SK-N-SH (cell line): ENCODE data around the gene CD248. TPM values are rescaled to one million over a fixed set of nuclear protein-coding genes. Genes with fewer than 3 reads are reported as not detected.

Experiments used
- CTCF ChIA-PET: fragments of 300-600, 350-600 bp; formaldehyde crosslinking; extraction: SDS; loops from one replicate; lab custom pipeline; 2021; lab: Yijun Ruan, JAX
- POLR2A ChIA-PET: fragments of 350-600 bp; sonication (Branson Sonifier 250); formaldehyde crosslinking; extraction: SDS; loops from one replicate; lab custom pipeline; 2020; ENCODE audit warnings: antibody characterized with exemption, inconsistent platforms; lab: Yijun Ruan, JAX
- DNase-seq: peaks from one replicate; pipeline ENCODE4 v3.0.0; 2012
- H2AFZ ChIP-seq: fragments of 200-600 bp; sonication (generic); 2 replicates; pipeline ENCODE4 v1.8.1; 2016; ENCODE audit warnings: antibody characterized with exemption, mild to moderate bottlenecking, low read depth
- H3F3A ChIP-seq: fragments of 200-600 bp; sonication (generic); replicated peaks from 2 replicates; pipeline ENCODE3; 2016; ENCODE audit warnings: antibody characterized with exemption, mild to moderate bottlenecking; ENCODE audit not compliant: insufficient read depth
- H3K27ac ChIP-seq, 2 experiments: fragments of 200-500 bp in 1 of 2; fragments of 200-600 bp in 1 of 2; sonication (Bioruptor generic) in 1 of 2; sonication (generic), shearing (Covaris generic) in 1 of 2; 2 replicates each; pipeline versions ENCODE4 v1.5.1 to v1.6.1; 2014 to 2016; ENCODE audit warnings: low read depth in 2 of 2, inconsistent platforms in 1 of 2, low read length in 1 of 2, mild to moderate bottlenecking in 1 of 2, mixed read lengths in 1 of 2
- H3K27me3 ChIP-seq: fragments of 200-600 bp; sonication (generic), shearing (Covaris generic); 2 replicates; pipeline ENCODE4 v1.6.1; 2016; ENCODE audit warnings: mixed run types; ENCODE audit not compliant: insufficient read depth
- H3K36me3 ChIP-seq, 2 experiments: fragments of 200-500 bp in 1 of 2; fragments of 200-600 bp in 1 of 2; sonication (Bioruptor generic) in 1 of 2; sonication (generic) in 1 of 2; replicated peaks in 1 of 2; 2 replicates each; pipeline versions ENCODE3 to v1.5.1; 2014 to 2016; ENCODE audit warnings: low read length in 1 of 2, mild to moderate bottlenecking in 1 of 2; ENCODE audit not compliant: insufficient read depth in 2 of 2, control insufficient read depth in 1 of 2
- H3K4me1 ChIP-seq, 2 experiments: fragments of 200-500 bp in 1 of 2; fragments of 200-600 bp in 1 of 2; sonication (Bioruptor generic) in 1 of 2; sonication (generic), shearing (Covaris generic) in 1 of 2; 2 replicates each; pipeline versions ENCODE4 v1.5.1 to v1.6.1; 2014 to 2016; ENCODE audit warnings: low read depth in 1 of 2, low read length in 1 of 2, mixed run types in 1 of 2; ENCODE audit not compliant: insufficient read depth in 2 of 2, control insufficient read depth in 1 of 2
- H3K4me2 ChIP-seq: fragments of 200-600 bp; sonication (generic), shearing (Covaris generic); 2 replicates; pipeline ENCODE4 v1.6.1; 2017; ENCODE audit warnings: mixed run types
- H3K4me3 ChIP-seq, 2 experiments: fragments of 200-500 bp in 1 of 2; fragments of 200-600 bp in 1 of 2; sonication (Bioruptor generic) in 1 of 2; sonication (generic), shearing (Covaris generic) in 1 of 2; 2 replicates each; pipeline versions ENCODE4 v1.5.1 to v1.8.1; 2014 to 2016; ENCODE audit warnings: low read depth in 2 of 2, inconsistent platforms in 1 of 2, low read length in 1 of 2, mild to moderate bottlenecking in 1 of 2, mixed read lengths in 1 of 2, moderate library complexity in 1 of 2
- H3K79me2 ChIP-seq: fragments of 200-600 bp; sonication (generic); 2 replicates; pipeline ENCODE4 v1.8.1; 2017; ENCODE audit warnings: mild to moderate bottlenecking; ENCODE audit not compliant: insufficient read depth
- H3K9ac ChIP-seq: fragments of 200-600 bp; sonication (generic); 2 replicates; pipeline ENCODE4 v1.6.1; 2017; ENCODE audit warnings: mixed run types
- H3K9me2 ChIP-seq: fragments of 200-600 bp; sonication (generic); 2 replicates; pipeline ENCODE4 v1.6.1; 2017; ENCODE audit warnings: mixed run types
- H3K9me3 ChIP-seq: fragments of 200-600 bp; sonication (generic); 2 replicates; pipeline ENCODE4 v1.6.1; 2017; ENCODE audit warnings: mixed run types, mild to moderate bottlenecking, moderate library complexity
- H4K20me1 ChIP-seq: fragments of 200-600 bp; sonication (generic); 2 replicates; pipeline ENCODE4 v1.6.1; 2017; ENCODE audit warnings: mild to moderate bottlenecking, mixed run types; ENCODE audit not compliant: insufficient read depth
- EZH2phosphoT487 ChIP-seq: fragments of 200-600 bp; sonication (generic); IDR thresholded peaks from 2 replicates; pipeline ENCODE4 v1.6.1; 2017; ENCODE audit warnings: low read depth, mixed run types, mild to moderate bottlenecking, antibody characterized with exemption, moderate library complexity, borderline replicate concordance
- FOSL2 ChIP-seq: IDR thresholded peaks from 2 replicates; pipeline ENCODE4 v1.4.0; 2012; ENCODE audit warnings: low read depth, mild to moderate bottlenecking, moderate library complexity, borderline replicate concordance
- GABPA ChIP-seq: IDR thresholded peaks from 2 replicates; pipeline ENCODE4 v1.4.0; 2012; ENCODE audit warnings: low read depth, mild to moderate bottlenecking
- JUND ChIP-seq: IDR thresholded peaks from 2 replicates; pipeline ENCODE4 v1.4.0; 2012
- MEF2A ChIP-seq: IDR thresholded peaks from 2 replicates; pipeline ENCODE4 v1.4.0; 2012; ENCODE audit warnings: low read depth, borderline replicate concordance
- PBX3 ChIP-seq: IDR thresholded peaks from 2 replicates; pipeline ENCODE4; 2012
- POLR2AphosphoS5 ChIP-seq: IDR thresholded peaks from 2 replicates; pipeline ENCODE4 v1.6.1; 2012; ENCODE audit warnings: low read depth, low read length
- RAD21 ChIP-seq: IDR thresholded peaks from 2 replicates; pipeline ENCODE4 v1.6.1; 2012; ENCODE audit warnings: mild to moderate bottlenecking, low read length
- REST ChIP-seq: IDR thresholded peaks from 2 replicates; pipeline ENCODE4 v1.6.1; 2012; ENCODE audit warnings: mild to moderate bottlenecking, low read depth, low read length, moderate library complexity
- SMC3 ChIP-seq: IDR thresholded peaks from 2 replicates; pipeline ENCODE4 v1.6.1; 2012; ENCODE audit warnings: low read depth, low read length, improper control_type of control experiment
- TAF1 ChIP-seq: IDR thresholded peaks from 2 replicates; pipeline ENCODE4 v1.6.1; 2012; ENCODE audit warnings: low read depth, mild to moderate bottlenecking, low read length, moderate library complexity, borderline replicate concordance
- USF1 ChIP-seq: IDR thresholded peaks from 2 replicates; pipeline ENCODE4 v1.4.0; 2012; ENCODE audit warnings: low read depth, borderline replicate concordance
- ZBTB33 ChIP-seq: IDR thresholded peaks from 2 replicates; pipeline ENCODE4 v1.4.0; 2012; ENCODE audit warnings: low read depth, borderline replicate concordance
- WGBS: methylation state at CpG from one replicate; pipeline ENCODE4 v1.1.6; 2017; ENCODE audit warnings: low lambda C conversion rate; 5-methylcytosine and 5-hydroxymethylcytosine counted together
- polyA plus RNA-seq, 3 experiments: library from polyadenylated mRNA; depleted of rRNA; stranded (reverse); fragments of >200 nt; gene quantifications; 2 replicates each; pipeline ENCODE4 v1.2.3, GENCODE V29; 2012

Gene CD248
- polyA plus RNA-seq, 1 of the 3 experiments (the other 2 are of a cell fraction): 7.7 TPM

- no peak for TF ChIP-seq PBX3
- TF ChIP-seq, all 33 proteins: peak for 9
Observed at GRCh38 chr11:66328302-66329144, 11.7 kb upstream of the CD248 start (continued).

- Histone ChIP-seq H4K20me1 (no peaks in the 10 kb centered on the region), H3K27ac (peak overlapping the region; percentile 13 to 80; a peak in 3 of 4 replicates), H3F3A (peaks cover 9% of the 10 kb centered on the region), H3K4me2 (peak overlapping the region; percentile 66; the same call in 1 of the 2 replicates), H3K4me1 (peaks cover 28 to 36% of the 10 kb centered on the region in 2 experiments; a peak in 3 of 4 replicates), H3K9me3 (no peaks in the 10 kb centered on the region), H2AFZ (no peak overlapping the region), H3K9ac (no peak overlapping the region), H3K9me2 (no peaks in the 10 kb centered on the region), H3K4me3 (no peak overlapping the region; a peak in 1 of 4 replicates), H3K36me3 (peaks cover 2 to 11% of the 10 kb centered on the region in 2 experiments), H3K79me2 (no peaks in the 10 kb centered on the region), H3K27me3 (no peaks in the 10 kb centered on the region)
- CTCF ChIA-PET: interaction anchor here (1.5 kb wide), 1 partner anchor 10 kb away, joined by 4 read pairs; no protein-coding TSS in a partner anchor
- no peak for DNase-seq
- WGBS: 67% methylated on average over 1 of the region's 3 CpGs
- no peak for TF ChIP-seq MEF2A
- POLR2A ChIA-PET: no interaction called here
Observed at GRCh38 chr11:66328031-66328301, 11.1 kb upstream of the CD248 start.

DNA sequence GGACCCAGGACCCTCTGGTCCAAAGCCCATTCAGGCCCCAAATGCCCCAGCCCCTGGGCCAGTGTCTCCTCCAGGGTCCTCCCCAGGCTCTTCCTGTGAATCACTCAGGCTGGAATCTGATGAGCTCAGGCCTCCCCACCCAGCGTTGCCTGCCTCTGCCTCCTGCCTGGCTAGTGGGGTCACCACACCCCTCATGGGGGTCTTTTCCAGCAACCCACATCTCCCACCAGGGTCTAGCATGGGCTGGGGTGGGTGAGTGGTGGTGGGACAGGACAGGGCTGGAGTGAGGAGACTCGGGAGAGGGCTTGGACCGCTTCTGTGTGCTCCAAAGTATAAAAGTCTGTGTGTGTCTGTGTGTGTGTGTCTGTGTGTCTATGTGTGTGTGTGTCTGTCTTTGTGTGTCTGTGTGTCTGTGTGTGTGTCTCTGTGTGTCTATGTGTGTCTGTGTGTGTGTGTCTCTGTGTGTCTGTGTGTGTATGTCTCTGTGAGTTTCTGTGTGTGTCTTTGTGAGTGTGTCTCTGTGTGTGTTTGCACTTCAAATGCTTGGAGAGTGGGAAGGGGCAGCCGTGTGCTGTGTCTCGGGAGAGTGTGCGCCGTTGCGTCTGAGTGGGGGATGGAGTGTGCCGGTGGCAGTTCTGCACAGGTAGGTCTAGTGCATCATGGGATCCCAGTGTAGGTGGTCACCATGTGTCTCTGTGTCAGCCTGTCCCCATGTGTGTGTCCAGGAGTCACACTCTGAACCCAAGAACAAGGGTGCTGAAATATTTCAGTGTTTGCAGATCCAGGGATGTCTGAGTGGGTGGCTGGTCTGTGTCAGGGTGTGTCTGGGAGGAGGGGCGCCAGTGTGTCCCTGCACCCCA, 10.6 kb upstream of the CD248 start:
- Histone ChIP-seq H2AFZ (no peak overlapping the region), H3K9me2 (no peaks in the 10 kb centered on the region), H4K20me1 (no peaks in the 10 kb centered on the region), H3K4me3 (no peak overlapping the region), H3F3A (peaks cover 9% of the 10 kb centered on the region), H3K9ac (peak overlapping the region; percentile 62), H3K4me1 (peaks cover 28 to 36% of the 10 kb centered on the region in 2 experiments; a peak in 3 of 4 replicates), H3K36me3 (peaks cover 0 to 6% of the 10 kb centered on the region in 2 experiments), H3K4me2 (peak overlapping the region; percentile 66), H3K27me3 (no peaks in the 10 kb centered on the region), H3K27ac (peak overlapping the region; percentile 73 to 80), H3K79me2 (no peaks in the 10 kb centered on the region), H3K9me3 (no peaks in the 10 kb centered on the region)
- ChIA-PET CTCF (interaction anchor here (0.7 to 1.8 kb wide), 9 partner anchors 9 to 61 kb away, joined by 3 to 46 read pairs (median 4); partner anchors contain the start of genes CD248 and RIN1), POLR2A (interaction anchor here (1.3 to 1.8 kb wide), 2 partner anchors 10 to 15 kb away, joined by 10 to 17 read pairs; partner anchors contain the start of gene CD248)
- WGBS: 73% methylated on average over 9 of the region's 10 CpGs
- peak; percentile 33 for DNase-seq
- TF ChIP-seq TAF1 (no peak), SMC3 (no peak), RAD21 (no peak), POLR2AphosphoS5 (no peak), ZBTB33 (no peak), FOSL2 (peak; percentile 57; the same call in 1 of the 2 replicates), MEF2A (no peak), GABPA (no peak), EZH2phosphoT487 (no peak), USF1 (no peak), JUND (no peak; the same call in 1 of the 2 replicates), REST (no peak)
